DMS 273 treated with DMSO at 0.1 percent for 48 hours (cell line): ENCODE measurements around the gene CCDC15.

Experiments
- DNase-seq: peaks from one replicate; lab custom pipeline; 2025; lab: John Stamatoyannopoulos, UW

Gene CCDC15

DNA sequence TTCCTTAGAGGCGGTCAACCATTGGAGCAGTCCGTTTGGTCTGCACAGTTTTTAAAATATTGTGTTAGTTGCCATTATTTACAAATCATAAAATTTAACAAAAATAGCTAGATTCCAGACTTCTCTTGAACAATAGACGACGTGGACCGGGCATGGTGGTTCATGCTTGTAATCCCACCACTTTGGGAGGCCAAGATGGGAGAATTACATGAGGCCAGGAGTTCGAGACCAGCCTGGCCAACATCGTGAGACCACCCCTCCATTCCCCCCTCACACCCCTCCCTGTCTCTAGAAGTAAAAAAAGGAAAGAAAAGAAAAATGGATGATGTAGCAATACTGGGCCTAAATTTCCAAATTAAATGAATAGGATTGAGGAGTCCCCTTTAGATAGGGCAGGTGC lies 110.1 kb downstream of the CCDC15 start:
- no peak for DNase-seq

DNA sequence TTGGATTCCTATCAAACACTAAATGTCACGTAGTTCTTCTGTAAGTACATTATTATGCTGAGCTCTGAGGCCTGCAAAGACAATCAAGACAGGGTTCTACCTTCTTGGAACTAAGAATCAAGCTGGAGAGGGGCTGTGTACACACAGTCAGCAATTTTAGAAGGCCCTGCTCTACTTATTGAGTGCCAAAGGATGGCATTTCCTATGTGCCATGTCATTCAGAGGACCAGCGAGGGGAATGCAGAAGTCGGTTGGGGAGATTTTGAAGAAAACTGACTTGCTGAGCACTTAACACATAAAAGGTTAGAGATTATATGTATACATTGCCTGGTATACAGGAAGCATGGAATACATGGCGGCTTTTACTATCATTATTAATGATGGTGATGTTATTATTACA lies 114.4 kb downstream of the CCDC15 start:
- DNase-seq, result no peak

DNA sequence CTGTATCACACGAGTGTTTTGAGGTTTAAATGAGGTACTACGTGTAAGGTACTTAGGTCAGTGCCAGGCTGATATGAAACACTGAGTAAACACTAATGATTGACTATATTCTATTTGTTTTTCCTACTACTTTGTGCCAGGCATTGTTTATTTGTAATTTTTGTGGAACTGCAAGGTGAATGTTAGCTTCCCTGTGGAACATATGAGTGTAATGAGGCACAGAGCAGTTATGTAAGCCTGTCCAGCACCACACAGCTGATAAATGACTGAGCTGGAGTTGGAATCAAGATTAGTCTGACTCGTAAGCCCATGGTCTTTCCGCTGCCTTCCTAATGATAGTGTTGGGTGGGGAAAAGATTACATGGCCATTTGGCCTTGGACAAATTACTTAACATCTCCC lies 115.0 kb downstream of the CCDC15 start:
- DNase-seq, result no peak

DNA sequence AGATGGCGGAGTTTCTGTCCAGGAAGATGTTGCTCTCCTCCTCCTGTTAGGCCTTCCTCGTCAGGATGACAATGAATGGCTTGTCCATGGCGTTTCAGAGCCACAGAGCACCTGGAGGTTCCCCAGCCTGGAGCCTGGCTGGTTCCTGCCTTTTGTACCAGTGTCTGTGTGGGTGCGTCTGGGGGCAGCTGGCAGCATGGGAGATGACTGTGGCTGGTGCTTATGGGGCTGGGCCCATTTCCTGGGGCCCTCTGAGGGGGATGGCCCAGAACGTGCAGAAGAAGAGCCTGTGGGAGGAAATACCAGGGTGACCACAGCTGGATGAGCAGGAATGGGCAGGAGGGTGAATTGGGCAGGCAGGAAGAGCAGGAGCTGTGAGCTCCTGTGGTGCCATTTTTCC lies 115.8 kb downstream of the CCDC15 start:
- DNase-seq, result no peak

DNA sequence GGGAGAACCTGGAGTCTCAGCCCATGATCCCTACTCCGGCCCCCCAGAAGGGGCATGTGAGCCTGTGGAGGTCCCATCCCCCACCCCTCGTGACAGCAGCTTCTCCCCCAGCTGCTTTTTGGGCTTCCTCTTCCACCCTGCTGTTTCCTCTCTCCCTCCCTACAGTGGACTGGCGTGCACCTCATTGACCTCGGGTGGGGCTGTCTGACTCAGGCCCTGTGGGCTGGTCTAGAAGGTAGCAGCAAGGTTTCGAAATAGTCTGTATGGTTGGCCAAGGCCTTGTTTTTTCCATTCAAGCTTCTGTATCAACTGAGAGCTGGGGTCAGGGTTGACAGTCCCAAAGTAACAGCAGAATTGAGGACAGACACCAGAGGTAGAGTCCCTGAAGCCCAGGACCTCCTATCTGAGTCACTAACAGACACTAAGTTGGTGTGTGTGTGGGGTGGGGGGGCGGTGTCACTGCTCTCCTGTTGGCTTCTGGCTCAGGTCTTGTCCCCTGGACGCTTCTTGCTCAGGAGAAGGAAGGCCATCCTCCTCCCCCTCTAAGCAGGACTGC lies 116.8 kb downstream of the CCDC15 start:
- DNase-seq, result no peak

DNA sequence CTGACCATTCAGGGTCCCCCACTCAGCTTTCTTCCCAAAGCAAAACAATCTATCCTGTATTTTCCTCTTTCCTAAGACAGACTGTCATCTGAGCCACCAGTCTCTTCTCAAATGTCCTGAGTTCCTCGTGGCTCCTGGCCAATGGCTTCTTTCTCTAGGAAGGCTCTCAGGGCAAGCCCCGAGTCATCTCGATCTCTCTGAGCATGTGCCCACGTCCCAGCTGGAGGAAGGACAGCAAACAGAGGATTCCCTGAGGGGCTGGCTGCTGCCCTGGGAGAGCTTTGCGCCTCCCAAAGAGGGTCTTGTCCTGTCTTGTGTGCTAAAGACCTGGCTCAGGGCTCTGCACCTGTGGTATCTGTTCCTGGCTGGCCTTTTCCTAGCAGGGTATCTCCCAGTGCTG lies 117.4 kb downstream of the CCDC15 start:
- DNase-seq, result no peak

DNA sequence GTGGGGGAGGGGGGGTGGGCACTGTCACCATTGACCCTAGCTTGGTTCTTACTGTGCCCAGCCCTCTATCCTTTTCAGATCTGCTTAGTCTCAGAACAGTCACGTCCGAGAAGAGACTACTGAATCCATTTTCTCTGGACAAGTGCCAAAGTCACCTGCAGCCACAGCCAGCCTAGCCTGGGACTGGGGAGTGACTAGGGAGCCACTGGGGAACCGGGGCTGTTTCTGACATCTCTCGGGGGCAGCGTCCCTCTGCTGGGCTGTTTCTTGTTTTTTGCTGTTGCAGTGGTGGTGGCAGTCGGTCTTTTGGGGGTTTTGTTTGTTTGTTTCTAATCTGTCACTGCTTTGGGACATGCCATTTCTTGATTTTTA lies 117.8 kb downstream of the CCDC15 start:
- no peak for DNase-seq

DNA sequence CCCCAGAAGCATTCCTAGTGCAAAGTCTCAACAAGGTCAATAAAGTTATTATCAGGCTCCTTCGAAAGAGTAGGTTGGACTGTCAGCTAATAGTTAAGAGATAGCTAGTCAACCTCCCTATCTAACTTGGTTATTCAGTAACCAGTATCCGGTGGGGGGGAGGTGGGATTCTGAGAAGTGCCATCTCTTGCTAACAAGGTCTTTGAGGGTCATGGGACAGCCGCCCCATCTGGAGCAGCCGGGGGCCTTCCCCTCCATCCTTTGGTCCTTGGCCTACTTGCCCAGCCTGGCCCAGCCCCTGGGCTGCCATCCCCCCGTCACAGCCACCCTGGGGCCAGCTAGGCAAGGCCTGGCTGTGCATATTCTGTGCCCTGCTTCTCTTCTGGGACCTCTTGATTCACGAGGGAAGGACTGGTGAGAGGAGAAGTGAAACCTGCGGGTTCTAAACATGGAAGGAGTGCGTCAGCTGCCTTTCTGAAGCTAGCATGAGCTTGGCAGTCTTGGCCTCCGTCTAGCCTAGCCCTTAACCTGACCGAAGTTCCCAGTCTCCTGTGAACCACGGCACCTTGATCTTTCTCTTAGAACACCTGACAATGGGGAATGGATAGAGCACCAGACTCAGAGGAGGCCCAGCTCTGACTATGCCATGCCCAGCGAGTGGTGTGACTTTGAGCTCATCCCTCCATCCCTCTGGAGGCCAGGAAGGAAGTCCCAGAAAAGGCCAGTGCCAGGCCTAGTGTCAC lies 118.4 kb downstream of the CCDC15 start:
- no peak for DNase-seq

DNA sequence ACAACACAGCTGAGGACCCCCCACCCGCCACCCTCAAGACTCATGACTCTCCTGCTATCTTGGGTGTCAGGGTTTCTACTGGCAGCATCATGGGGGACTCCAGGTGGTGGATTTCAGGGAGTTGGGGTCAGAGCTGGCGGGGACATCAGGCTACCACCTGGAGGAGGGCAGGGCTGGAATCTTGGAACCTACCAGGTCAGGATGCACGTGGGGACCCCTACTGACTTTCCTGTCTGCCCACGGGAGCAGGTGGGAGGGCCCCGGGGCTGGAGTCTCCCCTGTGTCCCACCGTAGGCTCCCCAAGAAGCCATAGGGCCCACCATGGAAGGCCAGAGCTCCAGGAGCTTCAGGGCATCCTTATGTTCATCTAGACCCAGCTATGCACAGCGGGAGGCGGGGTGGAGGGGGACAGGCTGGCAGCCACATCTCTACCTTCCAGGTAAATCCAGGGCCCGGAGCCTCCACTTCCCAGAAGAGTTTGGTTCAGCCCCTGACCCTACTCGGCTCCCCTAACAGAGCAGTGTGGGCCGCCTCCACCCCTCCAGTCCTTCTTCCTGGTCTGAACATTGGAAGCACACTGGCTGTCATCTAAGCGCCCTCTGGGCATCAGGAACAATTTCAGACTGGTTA lies 119.1 kb downstream of the CCDC15 start:
- DNase-seq, result no peak

DNA sequence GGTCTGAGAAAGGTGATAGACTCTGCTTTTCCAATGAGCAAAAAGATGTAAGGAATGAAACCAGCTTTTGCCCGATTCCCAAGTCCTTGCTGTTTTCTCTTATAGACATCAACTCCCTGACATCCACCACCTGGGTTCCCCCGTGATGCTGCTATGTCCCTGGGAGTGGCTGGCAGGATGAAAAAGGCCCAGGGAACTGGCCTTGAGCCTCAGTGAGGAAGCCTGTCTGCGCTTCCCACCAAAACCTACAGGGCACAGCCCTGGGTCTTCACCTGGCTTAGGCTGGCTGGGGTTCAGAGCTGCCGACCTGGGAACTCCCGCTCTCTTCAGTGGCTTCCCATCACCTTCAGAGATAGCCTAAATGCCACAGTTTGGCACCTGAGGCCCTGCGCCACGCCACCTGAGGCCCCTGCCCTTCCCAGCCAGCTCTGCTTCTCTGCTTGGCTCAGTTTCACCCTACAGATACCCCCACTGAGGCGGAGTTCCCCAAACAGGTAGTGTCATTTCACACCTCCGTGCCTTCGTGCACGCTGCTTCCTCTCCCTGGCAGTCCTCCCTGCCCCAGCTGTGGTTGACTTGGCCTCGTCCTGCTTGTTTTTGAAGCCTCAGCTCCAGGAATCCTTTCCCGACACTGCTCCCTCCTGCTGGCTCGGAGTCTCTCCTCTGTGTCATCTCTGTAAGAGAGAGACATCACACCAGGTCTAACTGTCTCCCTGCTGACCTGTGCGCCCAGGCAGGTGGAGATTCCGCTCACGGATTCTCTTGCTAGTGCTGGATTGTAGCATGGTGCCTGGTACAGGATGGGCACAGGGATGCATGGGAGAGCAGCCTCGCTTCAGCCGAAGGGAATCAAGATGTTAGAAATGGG lies 119.8 kb downstream of the CCDC15 start:
- DNase-seq, result no peak

DNA sequence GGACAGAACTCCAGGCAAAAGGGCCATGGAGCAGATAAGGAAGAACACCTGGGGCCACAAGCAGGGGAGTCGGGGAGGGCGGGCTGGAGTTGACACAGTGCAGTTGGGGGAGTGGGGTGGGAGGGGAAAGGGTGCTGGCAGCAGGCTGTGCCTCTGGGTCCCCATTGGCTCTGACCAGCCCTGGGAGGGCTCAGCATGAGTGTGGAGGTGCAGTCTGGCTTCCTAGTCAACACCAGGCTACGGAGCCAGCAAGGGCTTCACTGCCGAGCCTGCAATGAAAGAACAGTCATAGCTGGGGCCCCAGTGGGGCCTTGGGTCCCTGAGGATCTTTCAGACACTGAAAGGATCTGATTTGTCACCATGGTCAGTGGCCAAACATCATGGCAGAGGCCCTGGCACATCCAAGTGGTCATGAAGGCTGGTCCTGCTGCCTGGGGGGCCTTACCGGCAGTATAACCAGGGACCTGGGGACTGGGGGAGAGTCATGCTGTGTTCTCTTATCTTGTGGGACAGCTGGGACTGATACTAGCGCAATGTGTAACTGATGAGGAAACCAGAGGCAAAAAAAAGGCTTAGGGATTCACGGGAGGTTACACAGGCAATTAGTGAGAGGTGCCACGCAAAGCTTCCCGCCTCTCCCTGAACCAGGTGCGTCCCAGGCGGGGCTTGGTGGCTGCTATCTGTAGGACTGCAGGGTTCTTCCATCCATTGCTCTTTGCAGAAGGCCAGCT lies 120.7 kb downstream of the CCDC15 start:
- no peak for DNase-seq

DNA sequence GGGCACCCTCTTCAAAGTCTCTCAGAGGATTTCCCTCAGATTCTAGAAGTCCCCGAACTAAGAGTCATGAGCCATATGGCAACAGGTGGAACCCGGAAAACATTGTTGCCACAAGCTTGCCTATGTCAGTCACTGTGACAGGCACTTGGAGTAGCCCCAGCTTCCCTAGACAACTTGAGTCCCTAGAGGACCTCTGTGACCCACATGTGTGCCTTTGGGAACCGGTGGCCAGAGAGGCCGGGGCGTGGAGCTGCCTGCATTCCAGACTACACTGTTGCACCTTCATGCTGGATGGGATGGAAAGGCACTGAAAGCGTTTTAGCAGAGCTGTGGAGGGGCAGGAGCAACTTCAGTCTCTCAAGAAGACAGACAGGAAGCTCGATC lies 121.2 kb downstream of the CCDC15 start:
- no peak for DNase-seq

DNA sequence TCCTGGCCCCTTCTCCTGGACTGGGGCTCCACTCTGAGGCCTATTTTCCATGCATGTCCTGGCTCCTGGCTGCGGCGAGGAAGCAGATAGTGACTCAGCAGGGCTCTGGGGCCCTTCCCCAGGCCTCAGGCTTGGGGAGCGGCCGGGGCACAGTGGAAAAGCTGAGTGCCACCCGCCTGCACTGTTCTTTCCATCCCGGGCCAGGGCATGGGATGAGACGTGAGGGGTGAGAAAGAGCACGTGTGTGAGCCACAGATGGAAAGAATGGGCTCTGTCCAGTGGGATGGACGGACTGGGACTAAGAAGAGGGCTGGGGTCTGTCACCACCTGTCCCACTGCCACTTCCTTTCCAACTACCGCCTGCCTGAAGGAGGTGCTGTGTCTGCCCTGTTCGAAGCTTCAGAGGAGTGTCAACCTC lies 121.9 kb downstream of the CCDC15 start:
- DNase-seq, result no peak

DNA sequence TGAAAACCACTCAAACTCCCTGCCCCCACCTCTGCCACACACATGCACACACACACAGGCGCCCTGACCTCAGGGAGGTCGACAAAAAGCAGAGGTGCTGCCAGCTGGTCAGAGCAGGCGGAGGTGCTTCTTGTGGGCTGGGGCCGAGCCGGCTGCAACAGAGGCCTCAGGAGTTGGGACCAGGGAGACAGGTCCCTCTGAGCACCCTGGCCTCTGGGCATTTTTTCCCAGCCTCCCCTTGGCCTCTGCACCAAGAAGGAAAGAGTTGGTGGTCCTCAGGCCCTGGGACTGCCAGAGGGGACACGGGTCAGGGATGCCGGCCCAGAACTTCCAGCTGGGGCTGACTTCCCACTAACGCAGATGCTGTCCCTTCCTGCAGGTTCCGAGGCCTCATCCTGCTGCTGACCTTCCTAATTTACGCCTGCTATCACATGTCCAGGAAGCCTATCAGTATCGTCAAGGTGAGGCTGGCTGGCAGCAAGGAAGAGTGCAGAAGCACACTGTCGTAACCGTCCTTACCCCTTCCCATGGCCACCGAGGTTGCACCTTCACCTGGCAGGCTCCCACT lies 122.5 kb downstream of the CCDC15 start:
- DNase-seq, result no peak

DNA sequence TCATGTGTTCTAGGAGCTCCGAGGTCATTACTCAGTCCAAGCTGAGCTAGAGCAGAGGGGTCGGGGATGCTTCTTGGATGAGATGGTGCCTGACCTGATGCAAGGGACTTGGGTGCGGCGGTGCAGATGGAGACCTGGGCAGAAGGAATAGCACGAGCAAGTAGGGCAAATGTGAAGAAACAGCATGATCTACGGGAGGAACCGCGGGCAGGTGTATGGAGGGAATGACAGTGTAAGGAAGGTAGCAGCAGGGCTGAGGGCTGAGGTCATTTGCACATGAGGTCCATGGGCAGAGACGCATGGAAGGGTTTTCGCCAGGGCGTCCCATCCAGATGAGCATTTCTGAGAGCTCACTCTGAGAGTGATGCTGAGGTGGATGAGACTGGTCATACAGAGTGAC lies 124.0 kb downstream of the CCDC15 start:
- no peak for DNase-seq

DNA sequence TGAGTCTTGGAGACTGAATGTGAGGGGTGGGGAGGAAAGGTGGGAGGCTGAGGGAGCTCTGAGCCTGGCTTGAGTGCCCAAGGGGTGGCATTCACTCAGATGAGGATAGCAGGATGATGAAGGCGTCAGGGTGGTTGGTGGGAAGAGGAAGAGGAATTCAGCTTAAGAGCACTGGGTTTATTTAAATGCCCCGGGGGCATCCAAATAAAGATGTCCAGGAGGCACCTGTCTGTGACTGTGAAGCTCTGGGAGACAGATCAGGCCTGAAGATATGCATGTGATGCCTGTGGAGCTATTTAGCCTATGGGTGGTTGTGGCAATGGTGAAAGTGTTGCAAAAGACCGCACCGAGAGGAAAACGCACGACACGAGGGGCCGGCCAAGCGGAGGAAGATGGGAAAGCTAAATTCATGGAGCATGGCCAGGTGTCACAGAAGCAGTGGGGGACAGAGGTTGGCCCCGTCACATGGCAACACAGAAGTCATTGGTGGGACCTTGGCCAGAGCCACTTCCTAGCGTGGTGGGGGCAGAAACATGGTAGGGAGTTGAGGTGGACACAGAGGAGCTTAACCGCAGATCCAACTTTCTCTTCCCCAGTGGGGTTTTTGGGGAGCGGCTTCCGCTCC lies 124.6 kb downstream of the CCDC15 start:
- DNase-seq, result no peak

DNA sequence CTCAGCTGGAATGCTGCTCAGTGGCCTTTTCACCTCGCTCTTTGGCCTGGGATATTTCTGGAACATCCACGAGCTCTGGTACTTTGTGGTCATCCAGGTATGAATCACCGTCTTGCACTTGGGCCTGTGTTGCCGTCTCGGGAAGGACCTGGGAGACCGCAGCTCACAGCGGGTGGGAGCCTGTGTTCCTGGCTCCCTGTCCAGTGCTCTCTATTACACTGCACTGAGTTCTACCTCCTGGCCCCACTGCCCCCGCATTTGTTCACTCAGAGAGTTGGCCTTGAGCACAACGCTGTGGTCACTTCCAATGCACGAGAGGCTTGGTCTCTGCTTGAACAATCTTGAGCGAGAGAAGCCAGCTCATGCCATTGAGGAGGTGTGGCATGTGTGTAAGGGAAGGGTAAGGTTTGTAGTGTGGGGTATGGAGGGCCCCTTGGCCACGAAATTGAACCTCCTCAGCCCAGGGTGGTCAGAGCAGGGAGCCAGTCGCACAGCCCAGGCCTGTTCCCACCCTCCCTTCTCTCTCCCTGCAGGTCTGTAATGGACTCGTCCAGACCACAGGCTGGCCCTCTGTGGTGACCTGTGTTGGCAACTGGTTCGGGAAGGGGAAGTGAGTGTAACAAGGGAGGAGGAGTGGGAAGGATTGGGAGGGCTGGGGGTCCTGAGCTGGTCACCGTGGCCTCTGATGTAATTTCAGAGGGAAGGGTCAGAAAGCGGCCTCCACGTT lies 125.3 kb downstream of the CCDC15 start:
- no peak for DNase-seq

DNA sequence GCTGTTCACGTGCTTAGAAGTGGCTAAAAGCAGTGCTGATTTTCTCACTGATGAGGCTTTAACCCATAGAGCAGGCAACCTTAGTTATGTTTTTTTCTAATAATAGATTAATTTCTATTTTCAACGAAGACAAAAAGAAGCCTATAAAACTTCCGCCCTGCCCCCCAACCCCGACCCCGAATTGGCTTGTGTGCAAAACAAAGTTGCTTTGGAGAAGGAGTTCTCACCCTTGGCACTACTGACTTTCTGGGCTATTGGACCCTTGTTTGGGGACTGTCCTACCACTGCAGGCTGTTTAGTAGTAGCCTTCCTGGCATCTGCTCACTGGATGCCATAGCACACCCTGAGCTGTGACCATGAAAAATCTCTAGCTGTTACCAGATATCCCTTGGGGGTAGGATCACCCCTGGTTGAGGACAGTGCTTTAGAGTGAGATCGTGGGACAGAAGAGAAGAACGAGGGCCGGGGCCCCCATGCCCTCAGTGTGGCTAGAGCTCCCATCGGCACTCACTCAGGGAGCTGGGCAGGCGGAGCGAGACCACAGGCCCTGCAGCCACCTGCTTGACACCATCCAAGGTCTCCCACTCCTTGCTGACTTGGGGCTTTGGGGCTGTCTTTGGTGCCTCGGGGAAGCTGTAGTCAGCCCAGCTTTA lies 126.0 kb downstream of the CCDC15 start:
- DNase-seq, result no peak

DNA sequence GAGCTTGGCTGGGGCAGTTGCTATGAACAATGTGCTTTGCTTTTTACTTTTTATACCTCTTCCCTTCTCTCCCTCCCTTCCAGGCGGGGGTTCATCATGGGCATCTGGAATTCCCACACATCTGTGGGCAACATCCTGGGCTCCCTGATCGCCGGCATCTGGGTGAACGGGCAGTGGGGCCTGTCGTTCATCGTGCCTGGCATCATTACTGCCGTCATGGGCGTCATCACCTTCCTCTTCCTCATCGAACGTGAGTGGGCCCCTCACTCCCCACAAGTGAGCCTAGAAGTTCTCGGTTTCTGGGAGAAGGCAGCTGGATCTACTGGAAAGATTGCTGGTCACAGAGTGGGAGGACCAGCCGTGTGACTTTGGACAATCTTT lies 126.5 kb downstream of the CCDC15 start:
- no peak for DNase-seq
